Gastroesophageal sphincter (tissue), 3 donors: ENCODE measurements around the gene KCND3.

Experiments
- CTCF ChIP-seq, 4 experiments: fragments of 200-600 bp in 2 of 4; fragments of 450-650 bp in 2 of 4; sonication (generic) in 1 of 4; IDR thresholded peaks; one replicate each; pipeline ENCODE4 v1.5.1; 2017 to 2019; ENCODE audit warnings: antibody characterized with exemption in 4 of 4, mild to moderate bottlenecking in 2 of 4, moderate library complexity in 2 of 4
- EP300 ChIP-seq: sonication (generic); formaldehyde crosslinking; IDR thresholded peaks from one replicate; pipeline ENCODE4 v1.6.1; 2017; ENCODE audit warnings: antibody characterized with exemption, mild to moderate bottlenecking
- POLR2A ChIP-seq, 2 donors: fragments of 450-650 bp; IDR thresholded peaks; one replicate each; pipeline ENCODE4 v1.6.1; 2017; ENCODE audit warnings: antibody characterized with exemption in 2 of 2, mild to moderate bottlenecking in 2 of 2, moderate library complexity in 1 of 2
- POLR2AphosphoS5 ChIP-seq: sonication (generic); formaldehyde crosslinking; IDR thresholded peaks from one replicate; pipeline ENCODE4 v1.6.1; 2017; ENCODE audit warnings: antibody characterized with exemption

GRCh38 chr1:111992476-111992875, 3.0 kb upstream of the KCND3 start:
- TF ChIP-seq POLR2A (IDR thresholded peaks at IDR 0.05) (no peak), POLR2AphosphoS5 (no peak), CTCF (IDR thresholded peaks at IDR 0.05) (no peak), EP300 (no peak)
